GM21576 (cell line): ENCODE measurements around the gene SORBS2.

ENCODE experiments used
- ATAC-seq: cut with Tn5 transposase; IDR thresholded peaks from one replicate; pipeline ENCODE4 v1.9.1; 2021; ENCODE audit warnings: mild to moderate bottlenecking, moderate library complexity; ENCODE audit not compliant: unreplicated experiment

Gene SORBS2

GRCh38 chr4:185683222-185683621, 128.8 kb downstream of the SORBS2 start:
- no peak for ATAC-seq

DNA sequence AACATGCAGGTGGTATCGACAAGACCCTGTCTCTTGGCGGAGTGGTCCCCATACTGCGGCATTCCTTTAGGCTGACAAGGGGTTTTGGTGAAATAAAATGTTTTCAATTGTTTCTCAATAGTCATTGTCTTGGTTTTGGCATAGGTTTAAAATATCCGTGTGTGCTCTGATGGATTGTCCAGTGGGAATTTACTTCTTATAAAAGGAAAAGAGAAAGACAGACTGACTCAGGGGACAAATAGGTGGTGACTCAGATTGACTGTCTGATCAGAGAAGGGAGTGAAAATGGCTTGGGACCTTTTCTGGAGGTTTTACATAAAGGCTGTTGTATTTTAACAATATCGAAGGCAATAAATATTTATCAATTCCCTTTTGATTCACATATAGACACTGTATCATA, 129.8 kb downstream of the SORBS2 start:
- ATAC-seq: no peak

DNA sequence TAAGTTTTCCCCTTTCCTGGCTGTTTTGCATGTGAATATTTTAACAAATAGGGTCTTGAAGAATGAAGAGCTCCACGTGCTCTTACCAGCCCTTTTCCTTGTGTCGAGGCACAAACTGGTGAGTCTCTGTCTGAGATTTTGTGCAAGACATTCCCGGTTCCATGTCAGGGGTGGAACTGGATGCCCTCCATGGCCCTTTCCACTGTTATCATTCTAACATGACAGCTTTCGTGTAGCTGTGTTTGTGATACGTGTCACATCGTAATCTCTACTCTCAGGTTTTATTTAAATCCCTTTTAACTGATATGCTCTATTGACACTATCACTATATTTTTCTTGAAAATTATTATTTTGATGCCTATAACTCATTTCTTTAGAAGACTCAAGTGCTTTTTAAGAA, 130.4 kb downstream of the SORBS2 start:
- no peak for ATAC-seq

- ATAC-seq: no peak
Observed at GRCh38 chr4:185680617-185681016, 131.4 kb downstream of the SORBS2 start.

GRCh38 chr4:185679523-185679922, 132.5 kb downstream of the SORBS2 start:
- ATAC-seq: no peak

DNA sequence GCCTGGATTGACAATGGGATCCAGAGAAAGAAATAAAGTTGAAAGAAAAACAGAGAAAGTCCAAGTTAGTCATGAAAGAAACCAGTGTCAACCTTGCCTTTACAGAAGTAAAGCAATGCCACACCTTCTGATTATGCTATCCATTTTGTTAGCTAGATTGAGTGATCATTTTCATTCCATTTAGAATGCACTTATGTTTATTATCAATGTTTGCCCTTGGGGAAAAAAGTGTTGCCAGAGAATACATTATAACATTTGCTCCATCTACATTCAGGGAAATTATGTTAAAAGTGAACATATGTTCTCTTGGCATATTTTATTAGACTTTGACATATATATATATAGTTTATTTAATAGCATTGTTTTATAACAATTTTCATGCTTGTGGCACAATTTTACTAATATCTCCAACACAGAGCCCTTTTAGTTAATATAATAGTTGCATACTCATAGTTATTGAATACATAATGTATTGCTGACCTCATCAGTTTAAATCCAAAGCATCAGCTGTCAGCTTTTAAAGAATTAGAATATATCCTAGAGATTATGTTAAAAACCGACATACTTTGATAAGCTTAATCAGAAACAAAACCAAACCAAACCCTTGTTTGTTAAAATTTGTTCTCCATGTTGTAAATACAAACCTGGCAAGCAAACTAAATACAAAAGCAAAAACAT, 134.2 kb downstream of the SORBS2 start:
- ATAC-seq: no peak

GRCh38 chr4:185672618-185673017, 139.4 kb downstream of the SORBS2 start:
- ATAC-seq: no peak

DNA sequence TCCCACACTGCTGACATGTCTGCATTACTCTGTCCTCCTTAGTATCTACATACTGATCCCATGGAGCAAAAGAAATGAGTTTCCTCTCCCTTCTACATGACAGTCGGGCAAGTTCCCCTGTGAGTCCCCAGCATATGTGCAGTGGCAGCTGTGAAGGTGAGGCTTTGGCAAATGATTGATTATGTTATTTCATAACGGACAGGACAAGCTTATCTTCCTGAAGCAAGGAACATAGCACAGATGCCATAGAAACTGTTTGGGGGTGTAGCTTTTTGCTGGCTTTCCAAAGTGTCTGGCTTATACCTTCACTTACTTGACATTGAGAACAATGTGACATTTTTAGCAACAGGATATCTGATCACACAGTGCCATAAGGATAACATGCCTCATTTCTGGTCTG, 139.8 kb downstream of the SORBS2 start:
- no peak for ATAC-seq

DNA sequence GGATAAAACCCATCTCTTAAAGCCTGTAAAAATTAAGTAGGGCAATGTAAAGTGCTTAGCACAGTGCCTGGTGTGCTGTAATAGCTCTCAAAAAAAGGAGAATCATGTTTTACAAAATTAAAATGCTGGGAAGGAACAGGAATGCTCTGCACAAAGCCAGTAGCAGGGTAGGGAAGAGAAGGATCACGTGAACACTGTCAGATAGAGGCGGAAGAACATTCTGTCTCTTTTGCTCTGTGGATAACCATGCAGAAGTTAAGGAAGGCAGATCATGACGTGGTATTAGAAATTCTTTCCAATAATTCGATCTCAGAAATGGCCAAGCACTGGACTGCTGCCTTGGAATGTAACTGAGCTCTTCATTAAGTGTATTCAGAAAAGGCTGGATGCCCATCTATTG, 140.5 kb downstream of the SORBS2 start:
- no peak for ATAC-seq

DNA sequence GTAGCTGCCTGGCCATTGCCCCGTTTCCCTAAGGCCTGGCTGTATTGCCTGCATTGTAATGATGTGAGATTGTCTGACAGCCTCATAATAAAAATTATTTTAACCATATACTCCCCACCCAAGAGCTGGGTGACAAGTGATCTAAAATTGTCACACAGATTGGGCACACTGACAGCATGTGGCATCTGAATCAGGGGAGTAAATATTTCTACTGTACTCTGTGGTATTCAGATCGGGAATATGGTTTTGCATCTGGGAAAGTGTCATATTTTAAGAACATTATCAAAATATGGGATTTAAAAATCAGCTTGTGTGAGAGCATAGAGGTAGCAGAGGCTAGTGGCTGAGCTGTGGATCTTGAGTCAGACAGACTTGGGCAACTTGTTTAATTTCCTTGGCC, 140.9 kb downstream of the SORBS2 start:
- no peak for ATAC-seq

DNA sequence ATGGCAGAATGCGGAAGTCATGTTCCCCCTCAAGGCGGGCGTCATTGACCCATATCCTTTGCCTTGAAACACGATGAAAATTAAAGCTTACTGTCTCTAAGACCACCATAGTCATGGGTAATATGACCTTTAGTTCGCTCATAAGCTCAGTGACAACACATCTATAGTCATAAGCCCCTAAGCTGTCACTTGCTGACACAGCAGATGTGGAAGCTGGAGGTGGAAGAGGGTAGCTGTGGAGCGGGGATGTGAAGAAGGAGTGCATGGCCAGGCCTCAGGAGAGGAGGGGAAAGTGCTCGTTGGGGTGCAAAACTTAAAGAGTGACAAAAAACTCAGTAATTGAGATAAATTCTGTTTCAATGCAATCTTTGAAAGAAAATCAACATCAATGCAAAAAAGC, 142.7 kb downstream of the SORBS2 start:
- ATAC-seq: no peak

DNA sequence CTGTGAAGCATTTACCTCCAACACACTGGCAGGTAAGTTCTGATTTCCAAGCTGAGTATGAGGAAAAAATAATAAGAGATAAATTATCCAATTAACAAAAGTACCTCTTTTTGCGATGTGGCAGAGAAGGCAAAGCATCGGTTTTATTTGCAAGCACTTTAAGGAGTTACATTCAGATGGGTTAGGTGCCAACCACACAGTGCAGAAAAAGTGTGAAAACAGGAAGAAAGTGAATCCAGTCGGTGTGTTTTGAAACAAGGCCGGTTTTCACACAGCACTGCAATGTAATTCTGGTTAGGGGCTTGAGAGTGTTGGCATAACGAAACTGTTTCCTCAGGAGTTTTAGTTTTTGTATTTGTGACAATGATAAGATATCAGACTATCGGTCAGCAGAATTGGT, 145.8 kb downstream of the SORBS2 start:
- no peak for ATAC-seq

DNA sequence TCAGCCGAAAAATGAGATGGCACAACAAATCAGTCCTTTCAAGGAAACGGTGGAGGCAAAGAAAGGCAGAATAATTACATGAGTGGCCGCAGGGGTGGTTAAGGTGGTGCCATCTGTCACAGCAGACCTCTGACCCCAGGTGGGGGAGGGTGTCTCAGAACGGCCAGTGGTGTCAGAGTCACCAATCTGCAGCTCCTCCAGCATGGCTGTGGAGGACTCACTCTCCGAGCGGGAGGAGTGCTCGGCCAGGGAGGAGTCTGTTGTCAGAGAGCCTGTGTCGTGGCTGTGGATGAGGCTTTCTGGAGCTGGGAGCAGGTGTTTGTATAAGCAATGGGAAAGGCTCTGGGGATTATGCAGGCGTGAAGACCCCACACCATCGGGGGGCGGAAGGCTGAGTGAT, 146.3 kb downstream of the SORBS2 start:
- ATAC-seq: no peak

GRCh38 chr4:185664481-185664880, 147.5 kb downstream of the SORBS2 start:
- no peak for ATAC-seq

DNA sequence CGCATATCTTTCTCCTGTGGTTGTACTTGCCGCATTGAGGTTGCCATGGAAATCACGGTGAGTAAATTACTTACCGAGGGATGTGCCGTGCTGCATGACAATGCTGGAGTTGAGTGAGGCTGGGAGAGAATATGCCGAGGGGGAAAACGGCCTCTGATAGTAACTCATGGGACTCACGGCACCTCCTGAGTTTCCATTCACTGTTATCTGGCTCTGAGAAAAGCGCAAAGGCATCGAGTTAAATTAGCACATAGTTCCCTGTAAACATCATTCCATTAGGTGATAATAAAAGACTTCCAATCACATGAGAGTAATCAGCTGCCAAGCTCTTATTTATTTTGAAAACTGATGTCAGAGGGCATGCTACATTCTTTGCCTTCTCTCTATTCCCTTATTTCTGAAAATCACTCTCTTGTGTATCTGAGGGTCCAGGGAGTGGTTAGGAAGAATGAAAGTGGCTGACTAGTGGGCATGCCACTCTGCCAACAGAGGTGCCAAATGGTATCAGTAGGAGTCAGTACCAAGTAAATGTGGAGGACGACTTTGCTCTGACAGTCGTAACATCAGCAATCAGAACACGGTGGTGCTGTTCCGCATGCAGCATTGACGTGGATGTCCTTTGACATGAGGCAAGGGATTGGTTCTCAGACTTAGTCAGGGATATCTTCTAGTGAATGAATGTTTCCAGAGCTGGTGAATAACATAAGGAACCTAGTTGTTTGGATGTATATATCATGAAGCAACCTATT, 149.8 kb downstream of the SORBS2 start:
- no peak for ATAC-seq

DNA sequence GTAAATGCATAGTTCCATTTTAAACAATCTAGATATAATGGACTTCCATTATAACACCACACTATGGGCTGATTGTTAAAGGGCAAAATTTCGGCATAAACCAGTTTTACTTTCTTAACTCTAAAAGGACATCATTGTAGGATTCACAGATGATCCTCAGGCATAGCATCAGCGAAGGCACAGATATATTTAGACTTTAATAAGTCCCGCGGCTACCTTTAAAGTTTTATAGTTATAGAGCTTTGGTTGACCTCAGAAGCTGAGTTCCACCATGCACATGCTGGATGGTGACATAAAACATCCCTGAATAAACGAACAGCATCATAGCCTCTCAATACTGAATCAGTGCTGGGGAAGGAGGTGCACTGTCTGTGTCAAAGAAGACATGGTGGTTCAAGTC, 151.7 kb downstream of the SORBS2 start:
- ATAC-seq: no peak

DNA sequence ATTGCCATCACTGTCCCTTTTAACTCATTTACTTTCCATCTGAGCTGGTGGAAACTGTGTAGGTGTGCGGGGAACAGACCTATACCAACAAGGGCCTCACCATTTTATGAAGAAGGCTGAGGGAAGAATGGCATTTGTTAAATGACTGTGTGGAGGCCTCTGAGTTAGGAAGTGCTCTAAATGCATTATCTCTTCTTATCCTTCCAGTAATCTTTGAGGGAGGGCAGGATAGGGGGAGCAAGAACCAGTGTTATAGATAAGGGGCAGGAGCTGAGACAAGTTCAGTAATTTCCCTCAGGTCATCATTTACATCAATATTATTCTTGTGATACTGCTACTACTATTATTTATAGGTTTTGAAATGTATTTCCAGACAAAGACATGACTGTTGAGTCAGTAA, 154.3 kb downstream of the SORBS2 start:
- ATAC-seq: no peak

DNA sequence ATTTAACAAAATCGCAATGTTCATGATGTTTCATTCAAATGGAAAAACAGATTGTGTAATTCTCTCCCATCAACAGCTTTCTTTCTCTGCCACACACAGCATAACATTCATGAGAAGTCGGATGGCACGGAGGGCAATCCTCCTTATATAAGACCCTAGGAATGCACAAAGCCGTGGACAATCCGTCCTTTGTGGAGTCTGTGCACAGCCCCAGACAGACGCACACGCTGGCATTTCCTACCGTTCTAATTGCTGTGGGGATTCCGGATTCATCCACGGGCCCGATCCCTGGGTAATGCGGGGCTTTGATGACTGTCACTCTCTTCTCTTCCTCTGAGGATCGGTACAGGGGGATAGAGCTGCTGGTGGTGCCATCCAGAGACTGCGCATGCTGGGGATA, 154.8 kb downstream of the SORBS2 start:
- ATAC-seq: no peak

DNA sequence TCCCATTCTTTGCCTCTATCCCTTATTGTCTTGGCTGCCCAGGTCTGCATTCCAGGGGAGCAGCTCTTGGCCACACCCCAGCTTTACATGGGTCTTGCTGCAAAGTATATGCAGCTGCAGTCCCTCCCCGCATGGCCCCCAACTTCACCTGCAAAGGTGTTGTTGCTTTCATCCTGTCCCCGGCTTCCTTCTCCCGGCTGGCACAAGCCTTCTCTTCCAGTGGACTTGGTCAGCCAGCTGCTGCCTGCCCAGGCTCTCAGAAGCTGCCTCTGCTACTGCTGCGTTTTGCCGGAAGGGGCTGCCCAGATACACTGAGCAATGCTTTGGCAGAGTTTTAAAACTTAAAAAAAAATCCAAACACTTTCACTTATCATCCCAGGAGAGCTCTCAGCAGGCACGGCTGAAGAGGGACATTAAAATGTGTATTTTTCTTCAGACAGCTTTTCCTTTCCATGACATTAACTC, 155.5 kb downstream of the SORBS2 start:
- no peak for ATAC-seq

DNA sequence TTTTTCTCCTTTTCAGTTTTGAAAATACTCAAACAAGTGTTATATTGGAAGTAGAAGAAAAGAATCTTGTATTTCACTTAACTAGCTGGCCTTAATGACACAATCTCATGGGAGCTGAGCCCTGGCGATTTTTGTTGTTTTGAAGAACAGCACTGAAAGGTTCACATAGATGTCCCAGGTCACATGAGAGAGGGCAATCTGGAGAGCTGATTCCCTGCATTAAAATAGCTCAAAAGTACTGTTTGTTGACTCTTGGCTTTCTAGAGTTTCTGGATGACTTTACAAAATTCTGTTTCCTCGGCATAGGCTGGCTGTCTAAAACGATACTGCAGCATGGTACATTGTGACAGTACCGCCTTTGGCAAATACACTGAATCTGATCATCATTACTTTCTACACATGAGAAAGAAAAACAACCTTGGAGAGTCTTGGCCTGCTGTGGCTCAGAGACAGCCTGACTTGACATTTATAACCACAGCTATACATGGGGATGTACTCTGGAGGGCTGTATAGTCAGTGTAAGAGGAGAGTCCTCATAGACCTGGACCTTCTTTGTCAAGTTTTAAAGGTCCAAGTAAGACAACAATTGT, 156.9 kb downstream of the SORBS2 start:
- no peak for ATAC-seq

DNA sequence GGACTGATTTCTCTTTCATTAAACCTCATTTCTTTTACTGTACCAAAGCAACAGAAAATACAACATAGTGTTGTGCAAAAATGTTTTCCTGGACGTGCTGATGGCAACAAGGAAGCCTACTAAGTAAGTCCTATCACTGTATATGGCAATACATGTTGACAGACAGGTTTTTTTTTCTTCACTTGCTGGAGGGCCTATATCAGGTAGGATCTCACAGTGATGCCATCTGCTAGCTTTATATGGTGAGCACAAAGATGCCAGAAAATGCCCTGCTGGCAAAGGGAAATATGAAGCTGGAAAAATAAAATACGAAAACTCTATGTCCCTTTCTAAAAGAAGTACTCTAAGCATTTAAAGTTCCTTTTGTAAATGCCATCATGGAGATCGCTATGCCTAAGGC, 157.7 kb downstream of the SORBS2 start:
- ATAC-seq: no peak

DNA sequence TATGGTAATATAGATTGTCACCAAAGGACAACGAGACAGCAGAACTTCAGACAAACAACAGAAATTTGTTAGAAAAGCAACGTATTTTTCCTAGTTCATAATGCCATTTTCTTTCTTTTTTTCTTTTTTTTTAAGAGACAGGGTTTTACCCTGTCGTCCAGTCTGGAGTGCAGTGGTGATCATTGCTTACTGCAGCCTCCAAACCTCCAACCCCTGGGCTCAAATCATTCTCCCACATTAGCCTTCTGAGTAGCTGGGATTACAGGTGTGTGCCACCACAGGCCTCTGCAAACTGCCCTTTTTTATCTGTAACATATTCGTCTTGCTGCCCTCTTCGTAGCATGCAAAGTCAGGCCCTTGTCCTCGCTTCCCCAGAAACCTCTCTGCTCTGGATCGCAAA, 160.1 kb downstream of the SORBS2 start:
- no peak for ATAC-seq
